HUES48 (cell line): ENCODE results near the gene FGFR3.

ENCODE experiments used
- H3K27ac ChIP-seq: one replicate; pipeline ENCODE4 v1.7.0; 2013; ENCODE audit warnings: low read depth, low read length, inconsistent platforms
- H3K27me3 ChIP-seq: 2 replicates; pipeline ENCODE4 v1.6.1; 2013; ENCODE audit warnings: mild to moderate bottlenecking, low read length; ENCODE audit not compliant: control insufficient read depth, insufficient read depth
- H3K36me3 ChIP-seq: 2 replicates; pipeline ENCODE4 v1.6.1; 2013; ENCODE audit warnings: low read length; ENCODE audit not compliant: control insufficient read depth, insufficient read depth
- H3K4me1 ChIP-seq: 2 replicates; pipeline ENCODE4 v1.6.1; 2013; ENCODE audit warnings: mild to moderate bottlenecking, low read length; ENCODE audit not compliant: control insufficient read depth, insufficient read depth
- H3K4me3 ChIP-seq: 2 replicates; pipeline ENCODE4 v1.5.1; 2013; ENCODE audit warnings: mild to moderate bottlenecking, low read depth, low read length
- H3K9ac ChIP-seq: 2 replicates; pipeline ENCODE4 v1.6.1; 2013; ENCODE audit warnings: mild to moderate bottlenecking, low read depth, low read length, moderate library complexity
- H3K9me3 ChIP-seq: 2 replicates; pipeline ENCODE4 v1.6.1; 2013; ENCODE audit warnings: low read length; ENCODE audit not compliant: control insufficient read depth, insufficient read depth

FGFR3 gene

DNA sequence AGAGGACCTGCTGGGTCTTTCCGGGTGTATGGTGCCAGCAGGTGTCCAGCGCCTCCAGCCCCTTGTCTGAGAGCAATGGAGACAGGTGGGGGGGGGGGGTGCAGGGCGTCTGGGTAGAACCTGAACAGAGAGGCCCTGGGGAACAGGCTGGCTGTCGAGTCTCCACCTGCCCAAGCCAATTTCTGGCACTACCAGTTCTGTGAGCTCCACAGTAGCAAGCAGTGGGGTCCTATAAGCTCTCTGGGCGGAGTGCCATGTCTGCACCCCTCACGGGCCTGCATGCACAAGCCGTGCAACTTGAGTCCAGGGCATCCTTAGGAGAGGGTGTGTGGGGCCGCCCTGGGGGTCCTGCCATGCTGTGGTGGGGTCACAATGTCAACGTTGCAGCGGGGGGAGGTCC is 10.1 kb upstream of the FGFR3 start:
- Histone ChIP-seq H3K4me3 (no peak overlapping the region), H3K27ac (no peak overlapping the region), H3K9me3 (no peaks in the 10 kb centered on the region), H3K36me3 (no peaks in the 10 kb centered on the region), H3K4me1 (peaks cover 12% of the 10 kb centered on the region), H3K9ac (no peak overlapping the region), H3K27me3 (no peaks in the 10 kb centered on the region)

DNA sequence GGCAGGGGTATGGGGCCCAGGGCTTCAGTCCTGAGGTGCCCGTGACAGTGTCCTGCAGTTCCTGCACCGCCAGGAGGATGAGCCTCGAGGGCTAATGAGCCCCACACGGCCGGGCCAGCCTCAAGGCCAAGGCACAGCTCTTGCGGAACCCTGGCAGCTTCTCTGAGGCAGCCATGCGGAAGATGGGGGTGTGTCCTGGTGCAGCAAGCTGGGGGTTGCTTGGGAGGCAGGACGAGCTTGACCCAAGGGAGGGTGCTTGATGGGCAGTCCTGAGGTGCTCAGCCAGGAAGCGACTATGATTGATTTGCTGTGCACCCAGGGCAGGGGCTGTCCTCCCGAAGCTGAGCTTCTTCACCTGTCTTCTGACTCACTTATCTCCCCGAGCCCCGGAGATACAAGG is 9.1 kb upstream of the FGFR3 start:
- H3K4me1 ChIP-seq = peaks cover 5% of the 10 kb centered on the region; the same call in 1 of the 2 replicates
- no peaks in the 10 kb centered on the region for H3K9me3 ChIP-seq
- H3K27me3 ChIP-seq = no peaks in the 10 kb centered on the region; the same call in 1 of the 2 replicates
- H3K27ac ChIP-seq = no peak overlapping the region
- H3K4me3 ChIP-seq = no peak overlapping the region
- no peak overlapping the region for H3K9ac ChIP-seq
- no peaks in the 10 kb centered on the region for H3K36me3 ChIP-seq

DNA sequence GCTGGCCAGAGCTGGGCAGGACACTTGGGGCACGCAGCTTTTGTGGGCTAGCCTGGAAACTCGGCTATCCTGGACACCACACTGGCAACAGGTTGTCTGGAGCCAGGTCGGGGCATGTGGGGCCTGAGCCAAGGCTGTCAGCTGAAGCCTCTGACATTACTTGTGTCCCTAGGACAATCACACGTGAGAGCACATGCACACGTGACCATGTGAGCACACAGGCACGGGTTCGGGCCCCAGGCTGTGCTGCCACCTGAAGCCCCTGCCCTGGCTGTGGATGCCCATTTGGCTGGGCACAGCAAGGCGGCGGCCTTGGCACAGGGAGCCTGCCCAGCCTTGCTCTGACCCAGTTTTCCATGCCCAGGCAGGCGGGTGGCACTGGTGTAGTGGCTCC is 8.7 kb upstream of the FGFR3 start:
- Histone ChIP-seq H3K36me3 (no peaks in the 10 kb centered on the region), H3K27ac (no peak overlapping the region), H3K4me1 (peaks cover 4% of the 10 kb centered on the region; the same call in 1 of the 2 replicates), H3K9ac (no peak overlapping the region), H3K27me3 (no peaks in the 10 kb centered on the region; the same call in 1 of the 2 replicates), H3K4me3 (no peak overlapping the region), H3K9me3 (no peaks in the 10 kb centered on the region)

DNA sequence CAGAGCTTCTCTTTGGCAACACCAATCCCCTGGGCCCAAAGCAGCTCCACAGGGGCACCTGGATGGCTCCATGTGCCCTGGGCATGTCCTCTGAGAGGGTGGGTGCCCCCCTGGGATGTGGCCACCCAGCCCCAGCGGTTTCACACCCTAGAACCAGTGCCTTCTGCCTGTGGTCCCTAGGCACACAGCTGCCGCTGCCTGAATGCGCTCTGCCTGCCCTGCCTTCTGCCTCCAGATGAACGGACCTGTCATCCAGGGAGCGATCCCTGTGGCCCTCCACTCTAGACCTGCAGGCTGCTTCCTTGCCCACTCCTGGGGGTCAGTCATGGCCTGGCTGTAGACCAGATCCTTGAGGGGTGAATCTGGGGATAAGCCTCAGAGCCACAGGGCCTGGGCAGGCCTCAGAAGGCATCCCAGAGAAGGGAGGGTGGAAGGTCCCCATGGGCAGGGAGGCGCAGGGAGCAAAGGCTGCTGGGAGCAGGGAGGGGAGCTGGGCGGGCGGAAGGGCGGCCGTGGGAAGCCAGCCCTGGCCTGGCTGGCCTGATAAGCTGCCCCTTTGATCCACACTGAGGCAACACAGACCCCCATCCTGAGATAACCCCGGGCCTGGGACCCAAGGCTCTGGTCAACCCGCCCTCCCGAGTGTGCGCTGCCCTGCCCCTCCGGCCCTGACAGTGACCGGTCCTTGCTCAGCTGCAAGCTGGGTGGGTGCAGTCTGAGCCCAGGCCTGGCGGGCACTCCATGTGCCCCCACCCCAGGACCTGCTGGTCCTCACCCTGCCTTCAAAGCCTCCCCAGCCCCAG is 8.1 kb upstream of the FGFR3 start:
- Histone ChIP-seq H3K36me3 (no peaks in the 10 kb centered on the region), H3K9me3 (no peaks in the 10 kb centered on the region), H3K4me1 (no peaks in the 10 kb centered on the region), H3K9ac (no peak overlapping the region), H3K4me3 (no peak overlapping the region), H3K27ac (no peak overlapping the region), H3K27me3 (no peaks in the 10 kb centered on the region; the same call in 1 of the 2 replicates)

DNA sequence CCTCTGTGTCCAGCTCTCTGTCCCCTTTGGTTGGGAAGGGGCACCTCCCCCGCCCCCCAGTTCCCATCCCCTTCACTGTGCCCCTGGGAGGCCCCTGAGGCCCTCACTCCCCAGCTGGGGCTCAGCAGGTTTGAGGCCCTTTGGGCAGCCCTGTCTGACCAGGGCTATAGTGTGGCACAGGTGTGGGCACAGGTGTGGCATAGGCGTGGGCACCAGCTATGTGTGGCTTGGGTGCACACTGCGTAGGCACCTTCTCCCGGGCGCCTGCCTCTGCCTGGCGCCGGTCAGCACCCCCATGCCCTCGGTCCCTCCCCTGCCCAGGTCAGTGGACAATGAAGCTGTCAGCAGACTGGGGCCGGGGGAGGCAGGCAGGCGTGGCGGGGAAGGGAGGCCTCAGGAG is 7.5 kb upstream of the FGFR3 start:
- H3K9ac ChIP-seq = no peak overlapping the region
- H3K9me3 ChIP-seq = no peaks in the 10 kb centered on the region
- H3K27me3 ChIP-seq = peaks cover 3% of the 10 kb centered on the region
- no peak overlapping the region for H3K27ac ChIP-seq
- H3K4me3 ChIP-seq = no peak overlapping the region
- H3K36me3 ChIP-seq = no peaks in the 10 kb centered on the region
- no peaks in the 10 kb centered on the region for H3K4me1 ChIP-seq

DNA sequence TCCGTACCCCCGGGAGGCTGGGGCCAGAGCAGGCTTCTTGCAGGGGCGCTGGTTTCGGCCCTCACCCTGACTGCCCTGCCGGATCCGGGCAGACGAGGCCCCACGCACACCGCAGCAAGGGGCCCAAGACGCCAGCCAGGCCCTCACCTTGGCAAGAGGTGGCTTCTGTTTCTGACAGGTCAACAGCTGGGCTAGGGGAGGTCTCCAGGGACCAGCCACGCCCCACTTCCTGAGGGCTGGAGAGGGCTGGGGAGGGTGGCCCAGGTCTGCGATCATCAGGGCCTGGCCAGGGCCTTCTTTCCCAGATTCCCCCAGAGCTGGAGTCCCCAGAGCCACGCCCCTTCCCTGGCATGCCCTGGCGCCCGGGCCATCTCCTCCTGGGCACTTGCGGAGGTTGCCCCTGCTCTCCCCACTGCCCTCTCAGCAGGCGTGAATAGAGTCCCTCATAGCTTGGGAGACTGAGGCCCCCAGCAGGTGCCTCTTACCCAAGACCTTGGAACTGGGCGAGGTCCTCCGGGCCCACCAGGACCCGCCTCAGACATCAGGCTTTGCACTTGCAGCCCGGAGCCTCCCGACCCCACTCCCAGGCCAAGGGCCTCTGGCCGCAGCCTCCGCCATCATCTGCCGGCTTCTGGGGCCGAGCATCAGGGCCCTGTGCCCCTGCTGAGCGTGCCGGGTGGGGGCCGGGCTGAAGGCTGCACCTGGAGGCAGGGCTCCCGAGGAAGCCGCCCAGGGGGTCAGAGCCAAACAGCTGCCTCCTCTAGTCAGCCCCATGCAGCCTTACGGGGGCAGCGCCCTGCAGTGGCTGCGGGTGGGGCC is 6.3 kb upstream of the FGFR3 start:
- H3K36me3 ChIP-seq = no peaks in the 10 kb centered on the region
- H3K4me1 ChIP-seq = no peaks in the 10 kb centered on the region
- H3K9ac ChIP-seq = no peak overlapping the region
- no peak overlapping the region for H3K4me3 ChIP-seq
- H3K27me3 ChIP-seq = peaks cover 15% of the 10 kb centered on the region
- no peak overlapping the region for H3K27ac ChIP-seq
- H3K9me3 ChIP-seq = no peaks in the 10 kb centered on the region

DNA sequence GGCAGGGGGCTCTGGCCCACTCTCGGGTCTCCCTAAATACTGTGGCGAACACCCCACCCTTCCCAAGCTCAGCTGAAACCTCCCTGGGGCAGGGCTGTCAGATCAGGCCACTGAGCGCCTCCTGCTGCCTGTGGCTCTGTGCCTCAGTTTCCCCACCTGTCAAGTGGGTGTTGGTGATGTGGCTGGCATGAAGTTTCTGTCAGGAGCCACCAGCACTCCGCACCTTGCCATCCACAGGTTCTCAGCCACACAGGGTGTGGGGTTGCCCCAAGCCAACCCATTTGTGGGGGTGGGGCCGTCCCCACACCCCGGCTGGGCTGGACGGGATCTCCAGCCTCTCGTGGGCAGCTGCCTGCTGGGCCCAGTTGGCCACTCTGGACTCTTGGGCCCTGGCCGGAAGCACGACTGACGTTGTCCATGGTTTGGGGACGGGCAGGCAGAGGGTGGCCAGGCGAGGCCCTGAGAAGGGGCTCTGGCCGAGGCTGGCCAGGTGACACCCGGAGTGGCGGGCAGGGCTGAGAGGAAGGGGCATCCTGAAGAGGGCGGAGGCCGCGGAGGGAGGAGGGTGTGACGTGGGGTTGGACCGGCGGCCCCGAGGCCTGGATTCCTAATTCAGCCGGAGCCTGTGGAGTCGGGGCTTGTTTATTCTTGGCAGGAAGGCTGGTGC is 5.5 kb upstream of the FGFR3 start:
- peaks cover 2% of the 10 kb centered on the region; the same call in 1 of the 2 replicates for H3K4me1 ChIP-seq
- no peaks in the 10 kb centered on the region for H3K9me3 ChIP-seq
- H3K4me3 ChIP-seq = no peak overlapping the region
- no peak overlapping the region for H3K9ac ChIP-seq
- no peaks in the 10 kb centered on the region for H3K36me3 ChIP-seq
- no peak overlapping the region for H3K27ac ChIP-seq
- H3K27me3 ChIP-seq = peaks cover 23% of the 10 kb centered on the region

DNA sequence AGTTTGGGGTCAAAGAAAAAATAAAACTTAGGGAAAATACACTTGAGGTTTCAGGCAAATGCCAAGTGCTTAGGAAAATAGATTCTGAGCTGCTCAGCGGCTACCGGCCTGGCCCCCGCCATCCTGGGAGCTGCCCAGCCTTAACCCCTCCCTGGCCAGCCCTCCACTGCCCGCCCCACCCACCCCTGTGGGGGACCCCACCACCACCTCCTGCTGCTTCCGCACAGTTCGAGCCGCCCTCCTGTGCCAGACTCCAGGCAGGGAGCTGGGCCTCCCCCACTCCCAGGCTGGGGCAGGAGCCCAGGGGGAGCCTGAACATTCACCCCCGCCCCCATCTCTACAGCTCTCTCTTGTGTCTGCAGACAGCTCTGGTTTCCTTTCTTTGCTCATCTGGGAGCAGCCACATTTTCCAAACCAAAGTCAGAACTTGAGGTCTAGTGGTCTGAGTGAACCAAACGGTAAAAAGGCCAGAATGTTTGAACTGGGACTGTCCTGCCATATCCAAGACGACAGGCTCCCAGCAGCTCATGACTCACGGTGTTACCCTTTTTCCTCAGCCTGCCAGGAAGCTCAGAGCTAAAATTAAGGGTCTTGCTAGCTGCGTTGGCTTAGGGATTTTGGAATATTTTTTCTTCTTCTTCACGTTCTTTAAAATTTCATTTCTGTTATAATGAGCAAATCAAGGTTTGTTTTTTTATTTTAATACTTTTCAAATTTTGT is 4.7 kb upstream of the FGFR3 start:
- Histone ChIP-seq H3K27ac (no peak overlapping the region), H3K36me3 (no peaks in the 10 kb centered on the region), H3K9me3 (no peaks in the 10 kb centered on the region), H3K27me3 (peaks cover 25% of the 10 kb centered on the region), H3K4me3 (no peak overlapping the region), H3K4me1 (peaks cover 3% of the 10 kb centered on the region; the same call in 1 of the 2 replicates), H3K9ac (no peak overlapping the region)

DNA sequence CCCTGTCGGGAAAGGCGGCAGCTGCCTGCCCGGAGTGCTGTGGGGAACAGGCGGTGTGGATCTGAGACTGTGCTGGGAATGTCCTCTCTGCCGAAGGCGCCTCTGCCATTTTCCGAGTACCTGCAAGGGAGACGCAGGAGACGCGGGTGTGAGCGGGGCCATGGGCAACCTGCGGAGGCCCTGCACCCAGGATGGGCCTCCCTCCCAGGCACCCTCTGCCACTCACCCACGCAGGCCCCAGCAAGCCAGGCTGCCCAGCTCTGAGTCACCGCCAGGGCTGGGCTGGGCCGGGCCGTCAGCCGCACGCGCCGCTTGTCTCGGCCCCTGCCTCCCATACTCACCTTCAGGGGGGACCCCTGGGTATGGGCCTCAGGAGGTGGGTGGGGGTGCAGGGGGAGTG is 3.5 kb upstream of the FGFR3 start:
- no peak overlapping the region for H3K9ac ChIP-seq
- H3K9me3 ChIP-seq = no peaks in the 10 kb centered on the region
- H3K36me3 ChIP-seq = no peaks in the 10 kb centered on the region
- peaks cover 34% of the 10 kb centered on the region for H3K27me3 ChIP-seq
- peaks cover 3% of the 10 kb centered on the region; the same call in 1 of the 2 replicates for H3K4me1 ChIP-seq
- no peak overlapping the region for H3K4me3 ChIP-seq
- no peak overlapping the region for H3K27ac ChIP-seq

DNA sequence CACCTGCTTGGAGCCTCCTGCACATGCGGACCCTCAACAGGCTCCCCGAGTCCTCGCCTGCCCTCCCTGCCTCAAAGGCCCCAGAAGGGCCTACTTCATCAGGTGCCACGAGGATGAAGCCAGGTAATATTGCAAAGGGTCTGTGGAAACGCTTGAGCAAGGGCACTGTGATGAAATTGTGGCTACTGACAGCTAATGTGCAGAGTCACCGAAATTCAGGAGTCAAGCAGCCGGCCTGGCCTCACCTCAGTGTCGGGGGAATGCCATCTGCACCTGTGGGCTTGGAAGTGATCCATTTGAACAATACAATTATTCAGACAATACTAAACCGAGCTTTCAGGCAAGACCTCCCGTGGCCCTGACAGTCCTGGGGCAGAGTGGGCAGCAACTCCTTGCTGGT is 3.1 kb upstream of the FGFR3 start:
- H3K4me3 ChIP-seq = no peak overlapping the region
- H3K9me3 ChIP-seq = no peaks in the 10 kb centered on the region
- no peak overlapping the region for H3K27ac ChIP-seq
- H3K9ac ChIP-seq = no peak overlapping the region
- no peaks in the 10 kb centered on the region for H3K36me3 ChIP-seq
- peaks cover 36% of the 10 kb centered on the region for H3K27me3 ChIP-seq
- H3K4me1 ChIP-seq = peaks cover 3% of the 10 kb centered on the region; the same call in 1 of the 2 replicates
